Measurements from ENCODE around the gene LRP5. TPM values are rescaled to one million over a fixed set of nuclear protein-coding genes. Genes with fewer than 3 reads are reported as not detected.
A peak's percentile ranks its signal among the peaks of the same experiment; 100 is the strongest.

The LRP5 gene
- total RNA-seq, 2 donors from 2014 or later: 6.8 to 9.3 TPM

DNA sequence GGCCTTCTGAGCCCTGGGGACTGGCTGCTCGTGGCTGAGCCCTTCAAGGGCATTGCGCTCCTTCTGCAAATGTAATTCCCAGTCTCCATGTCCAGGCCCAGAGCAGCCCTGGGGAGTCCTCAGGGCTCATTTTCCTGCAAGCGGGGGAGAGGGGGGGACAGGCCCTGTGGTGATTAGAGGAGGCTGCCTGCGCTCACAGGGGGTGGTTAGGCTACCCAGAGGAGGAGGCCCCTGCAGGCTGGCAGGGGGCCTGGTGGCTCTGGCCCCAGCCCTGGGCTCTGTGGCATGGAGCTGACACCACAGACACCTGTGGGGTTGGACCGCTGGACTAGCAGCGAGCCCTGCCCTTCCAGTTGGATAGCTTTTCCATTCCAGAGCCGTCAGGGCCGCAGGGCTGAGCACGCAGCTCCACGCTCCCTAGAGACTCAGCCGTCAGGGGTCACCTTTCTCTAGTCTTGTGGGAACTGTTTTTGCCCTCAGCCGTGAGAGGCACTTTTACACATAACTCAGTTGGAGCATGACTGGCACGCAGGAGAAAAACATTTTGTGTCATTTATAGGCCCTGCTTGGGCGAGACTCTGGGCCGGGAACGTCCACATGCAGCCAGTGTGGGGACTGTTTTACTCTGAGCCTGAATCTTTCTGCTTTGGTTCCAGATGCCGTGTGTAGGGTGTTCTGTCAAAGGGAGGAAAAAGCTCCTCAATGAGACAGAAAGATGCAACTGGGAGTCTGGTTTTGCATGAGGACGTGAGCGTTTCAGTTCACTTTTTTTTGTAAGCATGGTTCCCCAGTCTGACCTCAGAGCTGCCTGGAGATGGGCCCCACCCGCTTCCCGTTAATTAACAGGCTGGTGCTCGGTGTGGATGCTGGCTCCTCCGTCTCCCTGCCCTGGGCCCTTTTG is 58.1 kb downstream of the LRP5 start:
- Mint-ChIP-seq H3K36me3 (ENCODE audit: insufficient read depth in 2 of 2) (no peaks in the 10 kb centered on the region), H3K27ac (no peak overlapping the region), H3K4me1 (ENCODE audit: low read depth) (no peaks in the 10 kb centered on the region), H3K4me3 (no peak overlapping the region), H3K27me3 (ENCODE audit: low read depth) (no peaks in the 10 kb centered on the region), H3K9me3 (no peaks in the 10 kb centered on the region)
- no peak for DNase-seq
- ATAC-seq (replicated peaks in 1 of 2): no peak

DNA sequence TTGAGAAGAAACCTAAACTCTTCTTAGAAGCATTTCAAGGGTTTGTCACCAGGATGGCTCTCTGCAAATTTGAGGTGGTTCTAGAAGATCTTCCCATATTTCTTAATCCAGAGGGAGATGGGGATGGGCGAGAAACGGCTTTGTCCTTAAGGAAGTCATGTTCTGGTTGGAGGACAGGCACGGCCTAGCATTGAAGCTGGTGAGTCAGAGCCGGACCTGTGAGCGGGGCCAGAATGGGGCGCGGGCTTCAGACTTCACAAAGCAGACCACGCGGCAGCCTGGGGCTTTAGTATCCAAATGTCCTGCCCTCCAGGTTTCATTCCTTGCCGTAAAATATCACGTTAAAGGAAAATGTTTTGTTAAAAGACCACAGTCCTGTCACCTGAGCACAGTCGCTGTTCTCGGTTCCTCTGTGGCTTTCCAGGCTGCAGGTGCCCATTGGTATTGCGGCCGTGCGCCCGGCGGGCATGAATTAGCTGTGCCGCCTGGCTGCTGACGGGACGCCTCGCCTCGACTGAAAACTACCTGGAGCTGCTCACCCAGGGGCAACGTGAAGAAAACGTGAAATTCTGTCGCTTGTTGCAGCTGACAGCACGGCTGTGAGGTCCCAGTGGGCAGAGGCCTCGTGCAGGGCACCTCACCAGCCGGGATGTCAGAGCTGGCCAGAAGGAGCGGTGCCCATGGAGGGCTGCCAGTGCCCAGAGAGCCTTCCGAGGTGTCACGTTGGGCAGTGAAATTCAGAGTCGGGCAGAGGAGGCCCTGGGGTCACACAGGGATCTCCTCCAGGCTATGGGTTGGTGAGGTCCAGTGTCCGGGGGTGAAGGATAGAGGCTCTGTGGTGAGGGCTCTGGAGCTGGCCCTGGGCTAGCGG is 59.0 kb downstream of the LRP5 start:
- Mint-ChIP-seq H3K4me1 (ENCODE audit: low read depth) (no peaks in the 10 kb centered on the region), H3K4me3 (no peak overlapping the region), H3K9me3 (no peaks in the 10 kb centered on the region), H3K27me3 (ENCODE audit: low read depth) (no peaks in the 10 kb centered on the region), H3K36me3 (ENCODE audit: insufficient read depth in 2 of 2) (no peaks in the 10 kb centered on the region), H3K27ac (no peak overlapping the region)
- ATAC-seq (replicated peaks in 1 of 2) (no peak), DNase-seq (no peak)

DNA sequence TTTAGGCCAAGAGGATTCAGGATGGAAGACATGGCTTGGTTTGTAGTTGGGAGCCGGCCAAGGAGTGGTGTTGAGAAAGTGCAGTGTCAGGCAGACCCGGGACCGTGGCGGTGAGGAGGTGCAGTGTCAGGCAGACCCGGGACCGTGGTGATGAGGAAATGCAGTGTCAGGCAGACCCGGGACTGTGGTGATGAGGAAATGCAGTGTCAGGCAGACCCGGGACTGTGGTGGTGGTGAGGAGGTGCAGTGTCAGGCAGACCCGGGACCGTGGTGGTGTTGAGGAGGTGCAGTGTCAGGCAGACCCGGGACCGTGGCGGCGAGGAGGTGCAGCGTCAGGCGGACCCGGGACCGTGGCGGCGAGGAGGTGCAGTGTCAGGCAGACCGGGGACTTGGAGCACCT is 59.7 kb downstream of the LRP5 start:
- no peaks in the 10 kb centered on the region for H3K4me1 Mint-ChIP-seq (ENCODE audit: low read depth)
- ATAC-seq (replicated peaks in 1 of 2): no peak
- no peaks in the 10 kb centered on the region for H3K9me3 Mint-ChIP-seq
- H3K4me3 Mint-ChIP-seq: no peak overlapping the region
- no peak for DNase-seq
- H3K27me3 Mint-ChIP-seq (ENCODE audit: low read depth): no peaks in the 10 kb centered on the region
- no peaks in the 10 kb centered on the region for H3K36me3 Mint-ChIP-seq (ENCODE audit: insufficient read depth in 2 of 2)
- H3K27ac Mint-ChIP-seq: no peak overlapping the region

- H3K4me1 Mint-ChIP-seq (ENCODE audit: low read depth): no peaks in the 10 kb centered on the region
- DNase-seq: no peak
These were observed 60.2 kb downstream of the LRP5 start for GRCh38 chr11:68372625-68373024.

DNA sequence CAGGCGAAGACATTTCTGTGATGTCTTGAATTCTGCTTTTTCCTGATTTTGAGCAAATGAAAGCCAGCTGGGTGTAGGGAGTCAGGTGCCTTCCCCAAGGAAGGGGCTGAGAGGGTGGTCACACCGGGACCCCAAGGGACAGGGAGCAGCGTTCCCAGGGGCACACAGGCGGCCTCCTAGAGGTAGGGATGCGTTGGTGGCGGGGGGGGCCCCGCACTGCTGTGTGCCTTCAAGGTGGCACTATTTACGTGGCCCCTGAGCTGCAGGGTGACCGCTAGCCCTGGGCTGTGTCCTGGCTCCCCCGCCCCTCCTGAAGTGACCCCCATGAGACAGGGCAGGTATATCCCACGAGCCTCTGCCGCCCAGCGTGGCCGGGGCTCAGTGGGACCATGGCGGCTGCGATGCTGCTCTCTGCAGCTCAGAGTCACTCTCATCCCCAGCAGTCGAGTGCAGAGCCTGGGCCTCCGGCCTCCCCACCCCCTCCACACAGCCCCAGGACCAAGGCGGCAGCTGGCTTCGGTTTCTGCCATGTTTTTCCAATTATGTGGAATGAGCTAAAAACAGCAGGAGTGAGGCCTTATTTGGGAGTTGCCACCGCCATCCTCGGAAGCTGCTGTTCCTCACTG is 60.9 kb downstream of the LRP5 start:
- H3K27ac Mint-ChIP-seq: no peak overlapping the region
- H3K36me3 Mint-ChIP-seq (ENCODE audit: insufficient read depth in 2 of 2): no peaks in the 10 kb centered on the region
- no peaks in the 10 kb centered on the region for H3K4me1 Mint-ChIP-seq (ENCODE audit: low read depth)
- no peak for ATAC-seq (replicated peaks in 1 of 2)
- no peak for DNase-seq
- H3K9me3 Mint-ChIP-seq: no peaks in the 10 kb centered on the region
- H3K27me3 Mint-ChIP-seq (ENCODE audit: low read depth): no peaks in the 10 kb centered on the region
- no peak overlapping the region for H3K4me3 Mint-ChIP-seq

More at GRCh38 chr11:68372625-68373024, 60.2 kb downstream of the LRP5 start:
- no peaks in the 10 kb centered on the region for H3K36me3 Mint-ChIP-seq (ENCODE audit: insufficient read depth in 2 of 2)
- no peaks in the 10 kb centered on the region for H3K27me3 Mint-ChIP-seq (ENCODE audit: low read depth)
- H3K27ac Mint-ChIP-seq: no peak overlapping the region
- no peak for ATAC-seq (replicated peaks in 1 of 2)
- no peaks in the 10 kb centered on the region for H3K9me3 Mint-ChIP-seq
- no peak overlapping the region for H3K4me3 Mint-ChIP-seq

GRCh38 chr11:68373815-68374501 is 61.6 kb downstream of the LRP5 start:
- no peak overlapping the region for H3K27ac Mint-ChIP-seq
- H3K36me3 Mint-ChIP-seq (ENCODE audit: insufficient read depth in 2 of 2): no peaks in the 10 kb centered on the region
- ATAC-seq (replicated peaks in 1 of 2) (no peak), DNase-seq (no peak)
- no peaks in the 10 kb centered on the region for H3K27me3 Mint-ChIP-seq (ENCODE audit: low read depth)
- H3K4me3 Mint-ChIP-seq: no peak overlapping the region
- H3K9me3 Mint-ChIP-seq: no peaks in the 10 kb centered on the region
- H3K4me1 Mint-ChIP-seq (ENCODE audit: low read depth): no peaks in the 10 kb centered on the region

- Mint-ChIP-seq H3K27me3 (ENCODE audit: low read depth) (peaks cover under 1% of the 10 kb centered on the region), H3K4me3 (no peak overlapping the region), H3K36me3 (ENCODE audit: insufficient read depth in 2 of 2) (no peaks in the 10 kb centered on the region), H3K27ac (no peak overlapping the region), H3K4me1 (ENCODE audit: low read depth) (peaks cover under 1% of the 10 kb centered on the region), H3K9me3 (no peaks in the 10 kb centered on the region)
- DNase-seq: no peak
- ATAC-seq (replicated peaks in 1 of 2): no peak
These were observed 62.1 kb downstream of the LRP5 start for GRCh38 chr11:68374531-68374930.

- H3K27me3 Mint-ChIP-seq (ENCODE audit: low read depth): peaks cover 6% of the 10 kb centered on the region
- no peak overlapping the region for H3K4me3 Mint-ChIP-seq
- H3K27ac Mint-ChIP-seq: no peak overlapping the region
- H3K9me3 Mint-ChIP-seq: no peaks in the 10 kb centered on the region
- peaks cover 8% of the 10 kb centered on the region for H3K4me1 Mint-ChIP-seq (ENCODE audit: low read depth)
- ATAC-seq (replicated peaks in 1 of 2): no peak
- DNase-seq: no peak
- no peaks in the 10 kb centered on the region for H3K36me3 Mint-ChIP-seq (ENCODE audit: insufficient read depth in 2 of 2)
These were observed 62.9 kb downstream of the LRP5 start for GRCh38 chr11:68375337-68375736.

- DNase-seq: no peak
- H3K9me3 Mint-ChIP-seq: no peaks in the 10 kb centered on the region
- no peaks in the 10 kb centered on the region for H3K36me3 Mint-ChIP-seq (ENCODE audit: insufficient read depth in 2 of 2)
- H3K27ac Mint-ChIP-seq: no peak overlapping the region
- peaks cover 6% of the 10 kb centered on the region for H3K27me3 Mint-ChIP-seq (ENCODE audit: low read depth)
- H3K4me1 Mint-ChIP-seq (ENCODE audit: low read depth): peaks cover 12% of the 10 kb centered on the region
- no peak overlapping the region for H3K4me3 Mint-ChIP-seq
- no peak for ATAC-seq (replicated peaks in 1 of 2)
These were observed 63.4 kb downstream of the LRP5 start for GRCh38 chr11:68375766-68376165.

DNA sequence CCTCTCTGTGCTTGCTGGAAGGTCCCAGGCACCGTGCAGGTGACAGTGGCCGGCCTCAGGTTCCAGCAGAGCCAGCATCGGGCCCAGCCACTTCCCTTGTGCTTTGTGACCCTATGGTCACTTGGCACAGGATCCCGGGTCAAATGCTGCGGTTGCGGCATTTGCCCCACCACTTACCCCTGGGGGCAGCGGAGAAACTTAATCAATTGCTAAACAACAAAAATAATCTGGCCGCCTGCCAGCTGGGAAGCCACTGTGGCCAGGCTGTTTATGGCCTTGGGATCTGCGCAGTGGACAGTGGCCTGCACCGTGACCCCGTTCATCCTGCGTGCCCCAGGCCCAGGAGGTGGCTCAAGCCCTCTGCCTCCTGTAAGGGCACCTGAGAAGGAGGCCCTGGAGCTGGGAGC is 65.0 kb downstream of the LRP5 start:
- Mint-ChIP-seq H3K27me3 (ENCODE audit: low read depth) (peaks cover 6% of the 10 kb centered on the region), H3K36me3 (ENCODE audit: insufficient read depth in 2 of 2) (no peaks in the 10 kb centered on the region), H3K27ac (no peak overlapping the region), H3K4me1 (ENCODE audit: low read depth) (peaks cover 18% of the 10 kb centered on the region), H3K9me3 (no peaks in the 10 kb centered on the region), H3K4me3 (no peak overlapping the region)
- DNase-seq (no peak), ATAC-seq (replicated peaks in 1 of 2) (no peak)

DNA sequence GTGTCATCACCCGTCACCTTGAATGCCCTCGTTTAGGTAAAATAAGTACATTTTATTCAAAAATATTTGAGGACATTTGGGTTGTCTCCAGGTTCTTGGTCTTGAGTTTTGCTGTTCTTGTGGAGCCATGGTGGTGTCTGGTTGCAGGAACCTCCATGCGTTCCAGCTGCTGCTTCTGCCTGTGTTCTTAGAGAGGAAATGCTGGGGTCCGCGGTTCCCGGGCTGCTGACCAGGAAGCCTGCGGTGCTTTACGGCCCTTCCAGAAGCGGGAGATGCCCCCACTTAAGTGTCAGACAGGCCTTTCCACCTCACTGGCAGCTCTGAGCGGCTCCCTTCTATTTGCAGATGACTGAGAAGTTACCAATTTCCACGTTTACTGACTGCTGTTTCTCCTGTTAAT is 66.8 kb downstream of the LRP5 start:
- ATAC-seq (replicated peaks in 1 of 2) (no peak), DNase-seq (no peak)
- Mint-ChIP-seq H3K27ac (no peak overlapping the region), H3K36me3 (ENCODE audit: insufficient read depth in 2 of 2) (no peaks in the 10 kb centered on the region), H3K4me3 (no peak overlapping the region), H3K27me3 (ENCODE audit: low read depth) (peaks cover 6% of the 10 kb centered on the region), H3K9me3 (no peaks in the 10 kb centered on the region), H3K4me1 (ENCODE audit: low read depth) (peaks cover 18% of the 10 kb centered on the region)

GRCh38 chr11:68380786-68381622 is 68.6 kb downstream of the LRP5 start:
- ATAC-seq (replicated peaks in 1 of 2) (peak in 1 of 2 donors; percentile 11), DNase-seq (no peak)
- Mint-ChIP-seq H3K27ac (no peak overlapping the region), H3K36me3 (ENCODE audit: insufficient read depth in 2 of 2) (no peaks in the 10 kb centered on the region), H3K4me1 (ENCODE audit: low read depth) (peaks cover 18% of the 10 kb centered on the region), H3K9me3 (no peaks in the 10 kb centered on the region), H3K4me3 (peak overlapping the region in 1 of 2 donors; percentile 41), H3K27me3 (ENCODE audit: low read depth) (peaks cover 6% of the 10 kb centered on the region)

Data from activated T-cell treated with anti-CD3 and anti-CD28 coated beads, Interleukin-2, amount 50 U/mL, for 72 hours (primary cell).